OCI-LY7 (cell line): ENCODE data around the gene NFATC2.

Experiments used
- CTCF ChIP-seq: fragments of 200-600 bp; sonication (generic); conservative IDR thresholded peaks from 2 replicates; pipeline ENCODE4 v1.5.1; 2014; ENCODE audit warnings: mild to moderate bottlenecking, antibody characterized with exemption, low read length, moderate library complexity, mixed read lengths
- EZH2phosphoT487 ChIP-seq: fragments of 200-600 bp; sonication (generic); IDR thresholded peaks from 2 replicates; pipeline ENCODE4 v1.6.1; 2018; ENCODE audit warnings: low read depth, borderline replicate concordance, mild to moderate bottlenecking, mixed run types, antibody characterized with exemption, low read length, moderate library complexity, mixed read lengths

- TF ChIP-seq CTCF: no peak
- no peak for TF ChIP-seq EZH2phosphoT487
Observed at GRCh38 chr20:51419646-51420045, 122.9 kb downstream of the NFATC2 start.
